HPDE6-E6E7 (cell line): ENCODE data around the gene PKDREJ.

Experiments used
- DNase-seq: peaks from one replicate; pipeline ENCODE4 v3.0.0; 2011; ENCODE audit warnings: missing footprints; ENCODE audit errors: extremely low spot score

PKDREJ gene

DNA sequence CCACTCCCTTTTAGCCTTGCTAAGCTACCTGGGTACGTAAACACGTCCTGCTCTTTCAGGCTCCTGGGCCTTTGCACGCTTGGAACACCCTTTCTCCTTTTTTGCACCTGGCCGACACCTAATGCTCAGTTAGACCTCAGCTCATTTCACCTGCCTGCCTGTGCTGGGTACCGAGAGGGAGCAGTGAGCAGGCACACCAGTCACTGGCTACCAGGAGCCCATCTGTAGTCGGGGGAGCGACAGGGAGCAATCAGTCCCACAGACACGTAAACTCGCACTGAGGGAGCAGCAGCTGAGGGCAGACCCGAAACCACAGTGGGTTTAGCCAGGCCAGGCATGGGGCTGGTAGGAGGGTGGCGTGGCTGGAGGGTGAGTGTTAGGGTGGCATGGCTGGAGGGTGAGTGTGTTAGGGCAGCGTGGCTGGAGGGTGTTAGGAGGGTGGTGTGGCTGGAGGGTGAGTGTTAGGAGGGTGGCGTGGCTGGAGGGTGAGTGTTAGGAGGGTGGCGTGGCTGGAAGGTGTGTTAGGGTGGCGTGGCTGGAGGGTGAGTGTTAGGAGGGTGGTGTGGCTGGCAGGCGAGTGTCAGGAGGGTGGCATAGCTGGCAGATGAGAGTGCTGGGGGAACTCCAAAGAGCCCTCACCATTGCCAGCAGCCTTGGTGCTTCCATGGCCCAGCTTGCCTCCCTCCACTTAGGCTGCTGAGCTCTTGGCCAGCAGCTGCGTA is 27.1 kb upstream of the PKDREJ start:
- DNase-seq, result no peak

GRCh38 chr22:46289244-46289891 is 26.2 kb upstream of the PKDREJ start:
- no peak for DNase-seq

DNA sequence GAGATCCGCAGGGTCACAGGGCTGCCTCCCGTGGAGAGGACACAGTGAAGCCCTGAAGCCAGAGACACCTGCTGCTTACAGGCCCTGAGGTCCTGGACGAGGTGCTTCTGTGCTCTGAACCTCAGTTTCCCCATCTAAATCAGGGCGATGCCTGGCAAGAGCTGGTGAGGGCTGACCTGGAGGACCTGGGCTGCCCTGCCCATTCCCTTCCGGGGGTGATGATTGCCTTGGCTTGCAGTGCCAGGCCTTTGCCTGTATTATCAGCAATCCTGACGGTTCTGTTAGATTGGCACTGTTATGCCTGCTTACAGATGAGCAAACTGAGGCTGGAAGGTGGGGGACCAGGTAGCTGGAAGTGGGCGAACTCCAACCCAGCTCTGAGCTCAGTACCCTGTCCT is 25.7 kb upstream of the PKDREJ start:
- DNase-seq, result no peak

DNA sequence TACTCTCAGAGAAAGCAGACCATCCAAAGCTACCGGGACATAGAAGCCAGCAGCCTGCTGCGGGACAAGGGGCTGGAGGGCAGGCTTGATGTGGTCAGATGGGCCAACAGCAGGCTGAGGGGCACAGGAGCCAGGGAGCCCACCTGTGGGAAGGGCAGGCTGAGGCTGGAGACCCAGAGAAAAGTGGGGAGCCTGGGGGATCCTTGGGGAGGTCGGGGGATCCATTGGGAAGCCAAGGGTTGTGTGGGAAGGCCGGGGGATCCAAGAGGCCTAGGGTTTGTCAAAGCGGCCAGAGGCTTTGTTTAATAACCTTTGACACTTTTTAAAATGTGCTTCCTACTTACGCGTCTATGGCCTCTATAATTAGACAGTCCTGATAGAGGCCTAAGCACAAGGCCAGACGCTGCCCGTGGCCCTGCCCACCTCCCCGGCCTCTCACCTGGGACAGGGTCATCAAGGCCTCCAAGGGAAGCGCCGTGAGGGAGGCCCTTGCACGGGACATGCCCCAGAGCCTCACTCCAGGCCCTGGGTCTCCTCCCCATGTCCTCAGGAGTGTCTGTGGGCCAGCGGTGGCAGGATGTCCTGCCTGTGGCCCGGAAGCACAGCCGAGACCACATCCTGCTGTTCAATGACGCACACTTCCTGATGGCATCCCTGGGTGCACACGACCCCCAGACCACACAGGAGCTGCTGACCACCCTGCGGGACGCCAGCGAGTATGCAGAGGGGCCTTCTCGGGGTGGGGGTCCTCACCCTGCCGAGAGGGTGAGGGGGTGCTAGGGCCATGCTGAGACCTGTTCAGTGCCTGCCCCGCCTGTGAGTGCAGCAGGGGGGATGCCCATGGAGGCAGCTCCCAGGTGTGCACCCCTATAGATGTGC is 25.0 kb upstream of the PKDREJ start:
- no peak for DNase-seq

DNA sequence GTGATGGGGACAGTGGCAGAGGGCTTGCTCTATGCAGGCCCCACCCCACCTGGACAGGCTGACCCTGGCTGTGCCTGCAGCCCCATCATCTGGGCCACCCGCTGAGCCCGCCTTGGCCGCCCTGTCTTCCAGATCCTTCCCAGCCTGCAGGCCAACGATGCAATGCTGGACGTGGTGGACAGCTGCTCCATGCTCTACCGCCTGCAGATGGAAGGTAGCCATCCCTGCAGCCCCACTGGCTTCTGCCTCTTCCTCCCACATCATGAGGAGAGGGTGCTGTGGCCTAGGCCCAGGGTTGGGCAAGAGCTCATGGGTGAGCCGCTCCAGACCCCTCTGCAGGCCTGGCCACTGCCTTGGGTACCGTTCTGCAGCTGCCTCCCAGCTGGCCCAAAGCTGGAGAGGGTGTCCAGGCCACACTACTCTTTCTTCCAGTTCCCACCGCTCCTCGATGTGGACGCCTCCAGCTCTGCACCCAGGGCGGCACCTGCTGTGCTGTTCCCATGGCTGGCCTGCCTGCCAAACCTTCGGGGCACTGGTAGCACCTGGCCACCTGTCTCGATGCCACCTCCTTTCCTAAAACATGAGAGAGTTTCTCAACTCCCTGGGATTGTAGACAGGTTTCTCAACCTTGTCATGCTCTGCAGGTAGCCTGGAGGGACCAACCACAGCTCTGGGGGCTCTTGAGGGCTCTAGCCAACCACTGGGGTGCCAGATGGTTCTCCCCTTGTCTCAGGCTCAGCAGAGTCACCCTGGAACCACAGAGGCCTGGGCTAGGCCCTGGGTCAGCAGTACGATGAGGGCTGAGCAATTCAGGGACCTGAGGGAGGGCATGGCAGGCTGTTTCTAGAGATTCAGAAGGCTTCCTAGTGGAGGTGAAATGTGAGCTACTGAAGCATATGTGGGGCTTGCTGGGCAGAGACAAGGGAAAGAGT is 24.1 kb upstream of the PKDREJ start:
- DNase-seq, result no peak

DNA sequence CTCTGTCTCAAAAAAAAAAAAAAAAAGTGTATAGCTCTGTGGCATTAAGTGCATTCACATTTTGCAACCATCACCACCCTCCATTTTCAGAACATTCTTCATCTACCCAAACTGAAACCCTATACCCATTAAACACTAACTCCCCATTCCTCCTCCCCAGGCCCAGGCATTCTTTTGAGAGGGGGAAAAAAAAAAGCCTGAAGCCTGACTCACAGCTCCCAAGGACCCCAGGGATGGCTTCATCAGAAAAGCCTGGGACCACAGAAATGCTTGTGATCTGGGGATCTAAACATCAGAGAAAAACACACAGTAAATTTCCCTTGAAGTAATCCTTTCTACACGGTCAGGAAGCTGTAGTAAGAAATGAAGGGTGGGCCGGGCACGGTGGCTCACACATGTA is 22.9 kb upstream of the PKDREJ start:
- no peak for DNase-seq

GRCh38 chr22:46281866-46282678 is 18.9 kb upstream of the PKDREJ start:
- no peak for DNase-seq

GRCh38 chr22:46280999-46281623 is 18.0 kb upstream of the PKDREJ start:
- no peak for DNase-seq

DNA sequence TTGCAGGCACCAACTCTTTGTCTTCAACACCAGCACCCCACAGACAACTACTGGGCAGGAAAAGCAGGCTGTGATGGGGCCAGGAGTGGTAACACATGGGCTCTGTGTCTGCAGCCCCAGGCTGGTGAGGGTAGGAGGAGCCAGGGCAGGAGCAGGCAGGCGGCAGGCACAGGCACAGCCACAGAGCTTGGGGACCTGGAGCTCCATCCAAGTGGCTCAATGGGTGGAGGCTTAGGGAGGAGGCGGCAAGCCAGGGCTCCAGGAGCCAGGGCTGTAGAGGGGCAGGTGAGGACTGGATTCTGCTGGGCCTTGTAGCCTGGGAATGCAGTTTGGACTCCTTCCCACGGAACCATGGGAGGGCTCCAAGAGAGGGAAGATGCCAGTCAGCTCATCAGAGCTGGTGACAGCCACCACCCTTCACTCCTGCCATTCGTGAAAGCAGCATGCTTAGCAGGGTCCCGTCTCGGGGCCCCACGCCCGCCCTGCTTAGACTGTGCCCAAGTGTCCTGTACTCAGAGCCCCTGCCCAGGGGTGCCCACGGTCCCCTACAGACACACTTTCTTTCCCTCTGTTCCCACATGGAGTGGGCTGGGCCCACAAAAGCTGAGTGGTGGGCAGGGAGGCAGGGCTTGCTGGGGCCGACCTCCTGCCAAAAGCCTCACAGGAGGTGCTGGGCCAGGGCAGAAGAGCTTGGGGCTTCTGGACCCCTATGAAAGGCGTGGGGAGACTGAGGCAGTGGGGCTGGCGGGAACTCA is 17.1 kb upstream of the PKDREJ start:
- no peak for DNase-seq

DNA sequence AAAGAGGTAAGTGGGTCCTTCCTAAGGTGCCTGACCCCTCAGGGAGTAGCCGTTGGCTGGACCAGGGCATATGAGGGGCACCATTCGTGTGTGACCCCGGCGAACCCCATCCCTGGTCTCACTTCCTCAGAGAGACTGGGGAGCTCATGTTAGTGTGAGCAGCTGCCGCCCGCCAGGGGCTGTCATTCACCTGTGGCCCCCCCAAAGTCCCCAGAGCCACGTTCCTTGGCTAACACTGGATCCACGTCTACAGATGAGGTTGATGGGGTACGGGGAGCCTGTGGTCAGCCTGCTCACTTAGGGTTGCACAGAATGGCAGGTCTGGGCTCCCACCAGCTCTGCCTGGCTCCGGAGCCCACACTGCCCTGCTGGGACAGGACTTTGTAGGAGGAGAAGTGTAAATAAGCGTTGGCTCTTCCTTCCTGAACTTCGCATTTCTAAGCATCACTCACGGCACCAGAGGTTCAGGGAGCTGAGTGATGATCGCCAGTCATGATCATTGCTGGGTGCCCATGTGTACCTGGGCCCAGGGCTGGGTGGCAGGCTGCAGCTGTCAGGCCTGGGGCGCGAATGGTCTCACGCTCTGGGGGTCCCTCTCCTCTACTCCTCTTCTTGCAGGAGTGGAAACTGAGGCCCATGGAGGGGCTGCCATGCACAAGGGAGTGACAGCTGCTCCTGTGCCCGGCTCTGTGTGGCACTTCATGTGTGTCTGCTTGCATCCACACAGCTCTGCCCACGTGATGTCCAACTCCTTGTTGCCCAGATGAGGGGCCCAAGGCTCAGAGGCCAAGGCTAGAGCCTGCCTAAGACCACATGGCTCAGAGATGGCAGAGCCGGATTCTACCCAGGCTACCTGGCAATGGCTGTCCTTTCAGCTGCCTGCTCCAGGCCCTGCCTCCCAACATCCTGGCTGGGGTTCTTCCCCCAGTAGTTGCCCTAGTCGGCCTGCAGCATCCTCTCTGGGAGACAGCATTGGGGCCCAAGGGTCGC is 15.8 kb upstream of the PKDREJ start:
- no peak for DNase-seq

GRCh38 chr22:46276563-46276962 is 13.4 kb upstream of the PKDREJ start:
- no peak for DNase-seq

DNA sequence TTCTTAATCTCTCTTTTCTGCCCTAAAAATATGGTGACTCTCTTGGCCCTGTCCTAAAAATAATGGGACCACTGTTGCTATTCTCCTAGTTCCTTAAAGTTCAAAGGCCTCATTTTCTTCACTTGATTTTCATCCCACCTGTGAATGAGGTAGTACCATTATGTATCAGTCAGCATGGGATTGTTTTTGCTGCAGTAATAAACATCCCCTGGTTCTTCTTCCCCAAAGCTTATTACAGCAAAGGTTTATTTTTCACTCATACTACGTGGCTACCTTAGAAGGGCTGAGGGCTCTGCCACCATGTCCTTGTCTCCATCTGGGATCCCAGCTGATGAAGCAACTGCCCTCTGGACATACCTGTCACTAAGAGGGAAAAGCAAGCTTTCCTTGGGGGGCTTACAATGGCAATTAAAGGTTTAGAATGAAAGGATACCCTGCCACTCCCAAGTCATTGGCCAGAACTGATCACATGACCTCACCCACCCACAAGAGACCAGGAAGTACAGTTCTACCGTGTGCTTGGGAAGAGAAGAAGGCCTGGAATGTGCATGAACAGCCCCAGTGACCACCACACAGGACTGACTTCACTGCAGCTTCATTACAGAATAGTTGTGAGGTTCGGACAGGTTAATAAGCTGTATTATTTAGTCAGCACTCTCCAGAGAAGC is 12.4 kb upstream of the PKDREJ start:
- DNase-seq, result no peak

DNA sequence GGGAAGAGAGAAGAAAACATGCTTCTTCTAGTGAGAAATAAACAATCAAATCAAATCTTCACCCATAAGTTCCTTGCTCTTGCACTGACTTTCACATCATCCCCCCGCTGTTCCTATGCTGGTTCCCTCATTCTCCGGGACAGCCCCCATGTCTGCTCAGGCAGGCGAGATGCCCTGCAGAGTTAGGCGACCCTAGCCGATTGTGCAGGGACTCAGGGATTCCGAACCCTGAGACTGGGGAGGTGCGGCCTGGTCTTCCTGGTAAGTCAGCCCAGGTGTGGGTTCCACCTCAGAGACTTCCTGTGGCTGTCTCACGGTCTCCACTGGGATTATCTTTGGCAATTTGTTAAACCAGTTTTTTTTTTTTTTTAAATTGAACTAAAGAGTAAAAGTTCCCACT is 11.2 kb upstream of the PKDREJ start:
- DNase-seq, result no peak

DNA sequence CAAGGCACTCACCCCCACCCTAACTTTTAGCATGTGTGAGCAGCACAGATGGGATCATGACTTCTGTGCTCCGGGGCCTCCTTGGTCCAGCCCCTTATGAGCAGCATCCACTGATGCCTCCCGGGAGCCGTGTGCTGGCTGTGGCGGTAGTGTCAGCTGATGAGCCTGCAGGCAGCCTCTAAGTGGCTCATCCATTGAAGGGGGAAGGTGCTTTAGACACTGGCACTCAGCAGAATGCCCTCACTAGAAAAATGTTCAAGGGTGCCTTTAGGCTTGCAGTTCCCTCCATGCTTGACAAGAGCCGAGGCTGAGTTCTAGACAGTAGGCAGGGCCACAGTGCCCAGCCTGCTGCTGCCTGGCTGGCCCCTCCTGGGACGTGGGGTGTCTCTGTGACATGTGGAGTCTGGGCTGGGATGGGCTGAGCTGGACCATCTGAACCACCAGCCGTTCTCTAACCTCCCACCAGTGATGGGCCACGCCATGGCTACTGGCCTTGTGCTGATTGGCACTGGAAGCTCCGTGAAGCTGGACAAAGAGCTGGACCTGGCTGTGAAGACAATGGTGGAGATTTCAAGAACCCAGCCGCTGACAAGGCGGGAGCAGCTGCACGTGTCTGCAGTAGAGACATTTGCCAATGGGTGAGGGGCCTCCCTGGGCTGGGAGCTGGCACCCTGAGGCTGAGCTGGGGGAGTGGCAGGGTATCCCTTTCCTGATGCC is 10.4 kb upstream of the PKDREJ start:
- no peak for DNase-seq

DNA sequence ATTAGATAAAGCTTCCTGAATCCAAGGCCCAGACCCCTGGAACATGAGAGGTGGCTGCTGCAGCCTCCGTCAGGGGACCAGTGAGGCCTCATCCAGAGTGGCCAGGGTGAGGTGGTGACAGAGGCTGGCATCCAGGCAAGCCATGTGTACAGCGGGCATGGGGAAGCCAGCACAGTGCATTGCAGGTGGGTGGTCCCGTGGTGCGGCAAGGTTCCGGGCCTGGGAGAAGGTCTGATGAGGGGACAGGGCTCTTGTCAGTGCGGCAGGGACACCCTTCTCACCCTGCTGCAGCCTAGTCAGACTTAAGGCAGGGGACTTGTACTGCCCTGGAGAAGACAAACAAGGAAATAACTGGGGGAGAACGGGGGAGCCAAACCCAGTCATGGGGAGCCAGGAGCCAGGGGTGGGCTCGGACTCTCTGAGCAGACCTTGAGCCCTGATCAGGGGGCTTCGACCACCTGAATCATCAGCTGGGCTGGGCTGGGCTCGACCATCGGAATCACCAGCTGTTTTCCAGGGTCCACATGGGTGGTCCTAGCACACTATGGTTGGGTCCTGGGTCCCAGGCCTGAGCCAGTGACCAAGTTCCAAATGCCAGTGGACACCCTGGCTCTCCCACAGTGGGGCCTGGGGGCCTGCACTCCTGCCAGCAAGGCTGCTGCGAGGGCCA is 9.8 kb upstream of the PKDREJ start:
- DNase-seq, result no peak

GRCh38 chr22:46272196-46272595 is 9.1 kb upstream of the PKDREJ start:
- DNase-seq, result no peak
